HG03103 (cell line): ENCODE measurements around the gene HOXA5.

ENCODE experiments used
- ATAC-seq: cut with Tn5 transposase; IDR thresholded peaks from one replicate; pipeline ENCODE4 v1.9.1; 2021; ENCODE audit warnings: low read depth; ENCODE audit not compliant: unreplicated experiment

The HOXA5 gene

GRCh38 chr7:27124096-27124901 is 19.2 kb downstream of the HOXA5 start:
- ATAC-seq, result no peak

- no peak for ATAC-seq
These were observed 19.9 kb downstream of the HOXA5 start for GRCh38 chr7:27123477-27124053.

GRCh38 chr7:27123007-27123476 is 20.4 kb downstream of the HOXA5 start:
- ATAC-seq, result no peak

GRCh38 chr7:27122077-27122910 is 21.2 kb downstream of the HOXA5 start:
- no peak for ATAC-seq

GRCh38 chr7:27121684-27122076 is 21.8 kb downstream of the HOXA5 start:
- no peak for ATAC-seq

- no peak for ATAC-seq
These were observed 24.0 kb downstream of the HOXA5 start for GRCh38 chr7:27119412-27119911.

- ATAC-seq, result no peak
These were observed 24.9 kb downstream of the HOXA5 start for GRCh38 chr7:27118580-27118979.

- no peak for ATAC-seq
These were observed 25.5 kb downstream of the HOXA5 start for GRCh38 chr7:27117887-27118491.

- no peak for ATAC-seq
These were observed 26.3 kb downstream of the HOXA5 start for GRCh38 chr7:27116962-27117886.

GRCh38 chr7:27116031-27116961 is 27.2 kb downstream of the HOXA5 start:
- no peak for ATAC-seq

- no peak for ATAC-seq
These were observed 28.1 kb downstream of the HOXA5 start for GRCh38 chr7:27115221-27116026.

GRCh38 chr7:27114881-27115220 is 28.6 kb downstream of the HOXA5 start:
- ATAC-seq, result no peak

GRCh38 chr7:27113991-27114769 is 29.3 kb downstream of the HOXA5 start:
- ATAC-seq, result no peak

- ATAC-seq, result no peak
These were observed 30.2 kb downstream of the HOXA5 start for GRCh38 chr7:27112955-27113949.

GRCh38 chr7:27112361-27112760 is 31.1 kb downstream of the HOXA5 start:
- ATAC-seq, result no peak

GRCh38 chr7:27111751-27112277 is 31.7 kb downstream of the HOXA5 start:
- ATAC-seq, result no peak
